Endodermal cell (in vitro differentiated cells): Measurements from ENCODE around the gene MBD6. TPM values are rescaled to one million over a fixed set of nuclear protein-coding genes. Genes with fewer than 3 reads are reported as not detected.

Experiments
- DNase-seq: peaks from one replicate; pipeline ENCODE4 v3.0.0-alpha.2; 2017
- H3K27ac ChIP-seq: 2 replicates; pipeline ENCODE4 v1.5.1; 2013; ENCODE audit warnings: mild to moderate bottlenecking, low read depth, low read length, moderate library complexity
- H3K27me3 ChIP-seq: 2 replicates; pipeline ENCODE4 v1.6.1; 2013; ENCODE audit warnings: mild to moderate bottlenecking, low read length, moderate library complexity; ENCODE audit not compliant: insufficient read depth, control insufficient read depth, poor library complexity, severe bottlenecking
- H3K36me3 ChIP-seq: 2 replicates; pipeline ENCODE4 v1.7.0; 2013; ENCODE audit warnings: mild to moderate bottlenecking, low read length, moderate library complexity; ENCODE audit not compliant: control insufficient read depth, insufficient read depth
- H3K4me1 ChIP-seq: one replicate; pipeline ENCODE4 v1.7.0; 2013; ENCODE audit warnings: low read length; ENCODE audit not compliant: control insufficient read depth, insufficient read depth
- H3K4me3 ChIP-seq: 2 replicates; pipeline ENCODE4 v1.5.1; 2013; ENCODE audit warnings: mild to moderate bottlenecking, low read length, moderate library complexity
- H3K9ac ChIP-seq: 2 replicates; pipeline ENCODE4 v1.6.1; 2013; ENCODE audit warnings: mild to moderate bottlenecking, low read length, moderate library complexity; ENCODE audit not compliant: poor library complexity, severe bottlenecking; ENCODE audit errors: extremely low read depth
- H3K9me3 ChIP-seq: 2 replicates; pipeline ENCODE4 v1.6.1; 2013; ENCODE audit warnings: mild to moderate bottlenecking, low read length, moderate library complexity; ENCODE audit not compliant: control insufficient read depth
- H3K27ac Mint-ChIP-seq: 2 replicates; pipeline ENCODE4 v1.8.0; 2020; ENCODE audit warnings: mixed read lengths
- H3K27me3 Mint-ChIP-seq: 2 replicates; pipeline ENCODE4 v1.8.0; 2021; ENCODE audit warnings: mild to moderate bottlenecking, mixed read lengths; ENCODE audit not compliant: insufficient read depth
- H3K36me3 Mint-ChIP-seq: 2 replicates; pipeline ENCODE4 v1.8.0; 2020; ENCODE audit warnings: low read depth, mixed read lengths
- H3K4me1 Mint-ChIP-seq: 2 replicates; pipeline ENCODE4 v1.8.0; 2020; ENCODE audit warnings: mixed read lengths
- H3K4me3 Mint-ChIP-seq: 2 replicates; pipeline ENCODE4 v1.8.0; 2020; ENCODE audit warnings: mild to moderate bottlenecking, moderate library complexity, mixed read lengths
- H3K9me3 Mint-ChIP-seq: 2 replicates; pipeline ENCODE4 v1.8.0; 2020; ENCODE audit warnings: mild to moderate bottlenecking, mixed read lengths
- CTCF ChIP-seq: fragments of 200-600 bp; sonication (generic); conservative IDR thresholded peaks from 2 replicates; pipeline ENCODE4 v1.5.0; 2021; ENCODE audit warnings: antibody characterized with exemption, mild to moderate bottlenecking
- WGBS, 2 experiments: methylation state at CpG; one replicate each; pipeline versions ENCODE4 v1.1.5 to v1.1.7; 2013; ENCODE audit warnings: missing lambda C conversion rate in 2 of 2, mixed read lengths in 1 of 2; ENCODE audit not compliant: insufficient coverage in 1 of 2, insufficient read length in 1 of 2; 5-methylcytosine and 5-hydroxymethylcytosine counted together
- total RNA-seq, 2 donors: library from RNA; stranded (reverse); fragmentation: NEBNext Ultra II Directional in 1 of 2; extraction: Animal tissue kit (Norgen Biotek cat#: 25700) in 1 of 2; gene quantifications; 2 replicates in 1 of 2; 3 replicates in 1 of 2; pipeline ENCODE4 v1.2.1, GENCODE V29; 2021

MBD6 gene
- total RNA-seq, 2 donors from 2014 or later: 49.2 to 88.2 TPM

GRCh38 chr12:57527184-57527583 lies 4.6 kb downstream of the MBD6 start:
- no peak for DNase-seq
- no peak for TF ChIP-seq CTCF
- WGBS, 2 experiments: 92 to 93% methylated on average over 3 to 5 of the region's 5 CpGs
- Mint-ChIP-seq H3K27me3 (no peaks in the 10 kb centered on the region), H3K9me3 (no peaks in the 10 kb centered on the region), H3K4me3 (no peak overlapping the region), H3K36me3 (peaks cover 47% of the 10 kb centered on the region), H3K27ac (no peak overlapping the region), H3K4me1 (peaks cover 14% of the 10 kb centered on the region)
- Histone ChIP-seq H3K36me3 (peaks cover 78% of the 10 kb centered on the region), H3K27ac (no peak overlapping the region), H3K9me3 (no peaks in the 10 kb centered on the region), H3K4me3 (no peak overlapping the region), H3K27me3 (no peaks in the 10 kb centered on the region), H3K4me1 (peaks cover 6% of the 10 kb centered on the region), H3K9ac (no peak overlapping the region)

GRCh38 chr12:57528176-57528575 lies 5.6 kb downstream of the MBD6 start:
- Histone ChIP-seq H3K36me3 (peaks cover 88% of the 10 kb centered on the region), H3K27me3 (no peaks in the 10 kb centered on the region)
- TF ChIP-seq CTCF: no peak

DNA sequence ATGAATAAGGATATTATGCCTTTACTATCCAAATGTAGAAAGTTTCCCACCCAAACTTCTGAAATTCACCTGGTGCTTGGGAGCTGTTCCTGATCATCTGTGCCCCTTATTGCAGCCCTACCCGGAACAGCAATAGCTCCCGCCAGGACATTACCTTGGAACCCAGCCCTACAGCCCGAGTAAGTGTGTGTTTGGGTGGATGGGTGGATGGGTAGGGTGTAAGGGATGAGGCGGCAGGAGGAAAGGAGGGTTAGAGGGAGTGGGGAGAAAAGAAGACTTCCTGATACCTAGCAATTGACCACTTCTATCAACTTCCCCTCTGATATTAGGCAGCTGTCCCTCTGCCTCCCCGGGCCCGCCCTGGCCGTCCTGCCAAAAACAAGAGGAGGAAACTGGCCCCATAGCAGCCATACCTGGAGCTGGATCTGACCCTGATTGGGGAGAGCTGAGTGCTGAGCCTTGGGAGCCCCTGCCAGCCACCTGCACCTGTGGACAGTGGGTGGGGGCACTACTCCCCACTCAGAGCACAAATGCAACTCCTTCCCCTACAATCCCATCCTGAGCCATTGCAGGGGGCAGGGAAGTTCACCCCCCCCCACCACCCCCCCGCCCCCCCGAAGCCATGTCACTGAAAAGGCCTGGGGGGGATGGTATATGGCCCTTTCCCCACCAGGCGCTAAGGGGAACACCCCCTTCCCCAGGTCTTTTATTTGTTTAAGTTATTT lies 6.4 kb downstream of the MBD6 start:
- no peak overlapping the region for H3K4me3 ChIP-seq
- H3K36me3 ChIP-seq: peaks cover 92% of the 10 kb centered on the region
- peaks cover 5% of the 10 kb centered on the region for H3K4me1 Mint-ChIP-seq
- TF ChIP-seq CTCF: no peak
- no peaks in the 10 kb centered on the region for H3K27me3 Mint-ChIP-seq
- H3K9me3 ChIP-seq: no peaks in the 10 kb centered on the region
- no peak overlapping the region for H3K27ac ChIP-seq
- no peak overlapping the region for H3K27ac Mint-ChIP-seq
- no peaks in the 10 kb centered on the region for H3K9me3 Mint-ChIP-seq
- 91% methylated on average over 8 of the region's 10 CpGs; no CpG with 5 or more reads in 1 of the 2 experiments for WGBS, 2 experiments
- peaks cover 63% of the 10 kb centered on the region for H3K36me3 Mint-ChIP-seq
- no peak overlapping the region for H3K9ac ChIP-seq
- H3K4me1 ChIP-seq: peaks cover 6% of the 10 kb centered on the region
- no peak overlapping the region for H3K4me3 Mint-ChIP-seq
- DNase-seq: no peak
- no peaks in the 10 kb centered on the region for H3K27me3 ChIP-seq

More at GRCh38 chr12:57528176-57528575, 5.6 kb downstream of the MBD6 start:
- Histone ChIP-seq H3K27ac (no peak overlapping the region), H3K9ac (no peak overlapping the region), H3K4me3 (no peak overlapping the region), H3K9me3 (no peaks in the 10 kb centered on the region), H3K4me1 (peaks cover 6% of the 10 kb centered on the region)
- DNase-seq: no peak
- Mint-ChIP-seq H3K27ac (no peak overlapping the region), H3K4me3 (no peak overlapping the region), H3K9me3 (no peaks in the 10 kb centered on the region), H3K27me3 (no peaks in the 10 kb centered on the region), H3K4me1 (peaks cover 13% of the 10 kb centered on the region), H3K36me3 (peaks cover 56% of the 10 kb centered on the region)
- 93 to 98% methylated on average over 7 to 12 of the region's 12 CpGs for WGBS, 2 experiments
